Testis (tissue), 2 donors: ENCODE results near the gene RDH11.

Experiments
- POLR2A ChIP-seq: fragments of 450-650 bp; IDR thresholded peaks from one replicate; pipeline ENCODE4 v1.6.1; 2017; ENCODE audit warnings: antibody characterized with exemption, mild to moderate bottlenecking, moderate library complexity
- TF ChIP-seq, protein P1 (sequence below), 3 experiments: fragments of 450-650 bp in 2 of 3; fragments of 200-600 bp in 1 of 3; sonication (generic) in 1 of 3; IDR thresholded peaks; one replicate each; pipeline ENCODE4 v1.5.1; 2016 to 2019; ENCODE audit warnings: antibody characterized with exemption in 3 of 3, mild to moderate bottlenecking in 2 of 3, moderate library complexity in 1 of 3

DNA sequence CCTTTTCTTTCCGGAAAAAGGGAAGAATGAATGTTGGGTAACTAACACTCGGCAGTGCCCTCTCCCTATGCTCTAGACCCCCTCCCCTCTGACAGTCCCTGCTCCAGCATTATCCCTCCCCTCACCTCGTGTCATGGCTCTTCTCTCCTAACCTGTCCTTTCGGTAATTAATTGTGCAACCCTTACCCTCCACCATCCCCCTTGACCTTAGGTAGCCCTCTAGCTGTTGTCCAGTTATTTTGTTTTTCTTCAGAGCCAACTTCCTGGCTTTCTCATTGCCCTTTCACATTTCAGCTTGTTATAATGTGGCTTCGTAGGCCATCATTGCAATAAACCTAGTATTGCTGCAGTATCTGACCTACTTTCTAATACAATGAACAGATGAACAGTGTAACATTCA is 64.6 kb downstream of the RDH11 start:
- TF ChIP-seq, protein P1, sequence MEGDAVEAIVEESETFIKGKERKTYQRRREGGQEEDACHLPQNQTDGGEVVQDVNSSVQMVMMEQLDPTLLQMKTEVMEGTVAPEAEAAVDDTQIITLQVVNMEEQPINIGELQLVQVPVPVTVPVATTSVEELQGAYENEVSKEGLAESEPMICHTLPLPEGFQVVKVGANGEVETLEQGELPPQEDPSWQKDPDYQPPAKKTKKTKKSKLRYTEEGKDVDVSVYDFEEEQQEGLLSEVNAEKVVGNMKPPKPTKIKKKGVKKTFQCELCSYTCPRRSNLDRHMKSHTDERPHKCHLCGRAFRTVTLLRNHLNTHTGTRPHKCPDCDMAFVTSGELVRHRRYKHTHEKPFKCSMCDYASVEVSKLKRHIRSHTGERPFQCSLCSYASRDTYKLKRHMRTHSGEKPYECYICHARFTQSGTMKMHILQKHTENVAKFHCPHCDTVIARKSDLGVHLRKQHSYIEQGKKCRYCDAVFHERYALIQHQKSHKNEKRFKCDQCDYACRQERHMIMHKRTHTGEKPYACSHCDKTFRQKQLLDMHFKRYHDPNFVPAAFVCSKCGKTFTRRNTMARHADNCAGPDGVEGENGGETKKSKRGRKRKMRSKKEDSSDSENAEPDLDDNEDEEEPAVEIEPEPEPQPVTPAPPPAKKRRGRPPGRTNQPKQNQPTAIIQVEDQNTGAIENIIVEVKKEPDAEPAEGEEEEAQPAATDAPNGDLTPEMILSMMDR (IDR thresholded peaks at IDR 0.05), result no peak
- TF ChIP-seq POLR2A, result no peak
